ENCODE measurements around the gene NRIP1.

GRCh38 chr21:15112858-15113257 is 48.1 kb upstream of the NRIP1 start:
- TF ChIP-seq POLR2A (IDR thresholded peaks at IDR 0.05) = no peak
- TF ChIP-seq CTCF (IDR thresholded peaks at IDR 0.05) = no peak
- no peak for TF ChIP-seq POLR2AphosphoS5 (IDR thresholded peaks at IDR 0.05)

Data from upper lobe of left lung (tissue), 4 donors.